GM19023 (cell line): Measurements from ENCODE around the gene LSM14A.

Experiments used
- ATAC-seq: cut with Tn5 transposase; IDR thresholded peaks from one replicate; pipeline ENCODE4 v1.9.1; 2021; ENCODE audit warnings: mild to moderate bottlenecking, moderate library complexity; ENCODE audit not compliant: unreplicated experiment

Gene LSM14A

GRCh38 chr19:34278783-34279182 lies 106.5 kb downstream of the LSM14A start:
- no peak for ATAC-seq
